Mucosa of gallbladder (tissue), 1 donor: ENCODE measurements around the gene ABCB11. TPM values are rescaled to one million over a fixed set of nuclear protein-coding genes. Genes with fewer than 3 reads are reported as not detected.

Source experiments
- DNase-seq: peaks from one replicate; pipeline ENCODE4 v3.0.0-alpha.2; 2020; ENCODE audit warnings: low spot score
- total RNA-seq: library from RNA; stranded (reverse); gene quantifications from one replicate; pipeline ENCODE4 v1.2.1, GENCODE V29; 2021
- donor health status: DM: no; HTN: no; CAD: no.

The ABCB11 gene
- total RNA-seq, 1 donor from 2014 or later, result 0.23 TPM

DNA sequence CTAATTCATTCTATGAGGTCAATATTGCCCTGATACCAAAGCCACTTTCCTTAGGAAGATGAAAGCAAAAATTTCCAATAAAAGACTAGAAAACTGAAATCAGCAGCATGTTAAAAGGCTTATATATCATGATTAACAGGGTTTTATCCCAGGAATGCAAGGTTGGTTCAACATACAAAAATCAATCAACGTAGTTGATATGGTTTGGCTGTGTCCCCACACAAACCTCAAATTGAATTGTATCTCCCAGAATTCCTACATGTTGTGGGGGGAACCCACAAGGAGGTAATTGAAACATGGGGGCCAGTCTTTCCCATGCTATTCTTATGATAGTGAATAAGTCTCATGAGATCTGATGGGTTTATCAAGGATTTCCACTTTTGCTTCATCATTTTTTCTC is 11.7 kb upstream of the ABCB11 start:
- no peak for DNase-seq

DNA sequence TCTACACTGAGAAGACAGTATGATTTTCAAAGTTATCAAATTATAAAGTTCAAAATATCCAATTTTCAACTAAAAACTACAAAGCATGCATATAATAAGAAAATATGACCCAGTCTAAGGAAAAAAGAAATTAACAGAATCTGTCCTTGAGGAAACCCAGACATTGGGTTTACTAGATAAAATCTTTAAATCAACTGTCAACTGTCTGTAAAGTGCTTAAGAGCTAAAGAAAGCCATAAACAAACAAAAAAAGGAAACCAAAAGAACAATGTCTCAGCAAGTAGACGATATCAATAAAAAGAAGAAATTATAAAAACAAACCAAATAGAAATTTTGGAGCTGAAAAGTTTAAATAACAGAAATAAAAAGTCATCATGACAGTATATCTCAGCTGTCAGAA is 10.5 kb upstream of the ABCB11 start:
- DNase-seq, result no peak

GRCh38 chr2:169039702-169040101 is 8.6 kb upstream of the ABCB11 start:
- no peak for DNase-seq

DNA sequence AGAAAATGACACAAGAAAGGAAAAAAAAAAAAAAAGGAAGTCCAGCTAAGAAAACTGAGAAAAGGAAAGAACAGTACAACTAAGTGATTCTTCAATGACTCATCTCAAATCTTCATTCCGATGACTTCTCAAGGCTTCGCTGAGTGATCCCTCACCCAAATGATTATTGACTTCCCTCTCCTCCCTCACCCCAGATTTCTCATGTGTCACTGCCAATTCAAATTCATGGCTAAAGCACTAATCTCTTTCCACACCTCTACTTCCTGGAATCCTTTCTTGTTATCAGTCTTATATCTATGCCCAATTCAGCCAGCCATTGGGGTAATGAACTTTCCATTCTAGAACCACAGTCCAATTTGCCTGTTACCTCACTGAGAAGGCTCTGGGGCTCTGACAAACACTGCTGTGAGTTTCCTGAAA is 7.2 kb upstream of the ABCB11 start:
- DNase-seq, result no peak

DNA sequence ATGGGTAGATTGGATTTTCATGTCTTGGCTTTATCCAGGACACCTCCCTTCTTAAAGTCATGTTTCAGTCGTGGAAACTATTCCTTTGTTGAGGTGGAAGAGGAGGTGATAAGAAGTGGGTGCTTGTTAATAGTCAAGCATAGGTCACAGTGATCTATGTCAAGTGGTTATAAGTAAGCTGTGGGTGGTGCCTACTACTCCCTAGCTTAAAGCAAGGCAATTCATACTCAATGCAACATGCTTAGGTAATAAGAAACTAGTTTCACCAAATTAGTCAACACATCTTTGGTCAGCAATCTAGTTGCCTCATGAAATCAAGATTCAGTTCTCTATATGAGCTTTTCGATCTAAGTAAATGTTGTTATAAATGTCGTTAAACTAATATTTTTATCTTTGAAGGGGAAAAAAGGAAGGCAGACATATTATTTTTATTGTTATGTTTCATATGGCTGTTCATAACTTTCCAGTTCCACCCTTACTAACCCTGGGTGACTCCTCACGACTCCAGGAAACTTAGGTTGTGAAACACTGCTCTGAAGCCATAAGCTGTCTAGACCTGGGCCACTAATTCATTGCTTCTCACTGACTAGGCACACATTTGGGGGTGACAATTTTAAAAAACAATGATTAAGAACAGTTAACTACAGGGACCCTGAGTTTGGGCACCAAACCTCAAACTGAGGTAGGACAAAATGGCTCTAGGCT is 5.8 kb upstream of the ABCB11 start:
- DNase-seq, result no peak

GRCh38 chr2:169035887-169036286 is 4.8 kb upstream of the ABCB11 start:
- DNase-seq, result no peak

DNA sequence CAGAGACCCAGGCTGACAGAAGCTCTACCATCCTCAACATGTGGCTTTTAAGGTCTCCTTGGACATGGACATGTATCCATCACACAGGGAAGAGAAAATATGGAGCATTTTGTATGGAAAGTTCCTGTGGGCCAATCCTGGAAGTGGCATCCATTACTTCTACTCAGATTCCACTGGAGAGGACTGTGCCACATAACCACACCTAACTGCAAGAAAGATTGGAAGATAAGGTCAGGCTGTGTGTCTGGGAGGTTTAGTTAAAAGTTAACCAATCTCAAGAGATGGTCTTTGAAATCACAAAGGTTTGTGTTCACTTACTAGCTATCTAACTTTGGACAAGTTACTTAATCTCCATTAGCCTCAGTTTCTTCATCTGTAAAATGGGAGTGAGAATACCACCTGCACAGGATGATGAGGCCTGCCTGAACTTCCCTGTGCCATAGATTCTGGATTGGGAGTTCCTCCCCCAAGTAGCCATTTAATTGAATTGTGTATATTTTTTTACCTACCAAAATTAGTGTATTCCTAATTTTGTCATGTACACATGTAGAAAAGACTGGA is 3.9 kb upstream of the ABCB11 start:
- DNase-seq, result no peak

- peak; percentile 75 for DNase-seq
Observed at GRCh38 chr2:169034256-169034655, 3.1 kb upstream of the ABCB11 start.

GRCh38 chr2:169029341-169029740 is 1.8 kb downstream of the ABCB11 start:
- no peak for DNase-seq

GRCh38 chr2:169027234-169027633 is 3.9 kb downstream of the ABCB11 start:
- no peak for DNase-seq

- DNase-seq, result no peak
Observed at GRCh38 chr2:169026056-169026455, 5.1 kb downstream of the ABCB11 start.

DNA sequence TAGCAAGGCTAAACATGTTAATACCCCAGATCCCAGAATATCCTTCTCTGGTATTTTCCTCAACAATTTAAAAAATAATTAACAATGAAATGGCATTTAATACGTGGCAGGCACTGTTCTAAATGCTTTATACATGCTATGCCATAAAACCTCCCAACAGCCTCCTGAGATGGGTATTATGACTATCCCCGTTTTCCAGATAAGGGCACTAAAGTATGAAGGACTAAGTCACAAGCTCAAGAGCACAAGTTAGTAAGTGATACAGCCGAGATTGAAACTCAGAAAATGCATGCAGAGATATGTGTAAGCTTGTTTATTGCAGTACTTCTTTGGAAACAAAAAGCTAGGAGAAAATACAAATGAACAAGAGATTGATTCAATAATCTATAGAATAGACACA is 8.0 kb downstream of the ABCB11 start:
- DNase-seq, result no peak

GRCh38 chr2:169018390-169018789 is 12.7 kb downstream of the ABCB11 start:
- DNase-seq, result no peak

DNA sequence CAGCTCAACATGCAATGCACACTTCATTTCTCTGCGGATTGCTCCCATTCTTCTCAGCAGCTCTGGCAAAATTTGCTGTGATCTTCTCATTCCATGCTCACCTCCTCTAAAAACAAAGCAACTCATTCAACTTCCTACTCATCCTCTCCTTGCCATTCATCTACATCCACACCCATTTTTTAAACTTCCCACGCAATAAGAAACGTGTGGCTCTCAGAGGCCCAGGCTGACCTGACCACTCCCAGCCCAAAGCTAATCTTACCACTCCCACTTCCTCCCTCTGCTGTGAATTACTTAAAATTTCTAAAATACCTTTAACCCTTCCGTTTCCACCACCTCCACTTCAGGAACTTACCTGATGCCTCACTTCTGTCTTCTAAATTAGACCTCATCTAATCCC is 15.2 kb downstream of the ABCB11 start:
- no peak for DNase-seq

- DNase-seq, result no peak
Observed at GRCh38 chr2:169014780-169015179, 16.3 kb downstream of the ABCB11 start.

- no peak for DNase-seq
Observed at GRCh38 chr2:169013628-169014026, 17.5 kb downstream of the ABCB11 start.

DNA sequence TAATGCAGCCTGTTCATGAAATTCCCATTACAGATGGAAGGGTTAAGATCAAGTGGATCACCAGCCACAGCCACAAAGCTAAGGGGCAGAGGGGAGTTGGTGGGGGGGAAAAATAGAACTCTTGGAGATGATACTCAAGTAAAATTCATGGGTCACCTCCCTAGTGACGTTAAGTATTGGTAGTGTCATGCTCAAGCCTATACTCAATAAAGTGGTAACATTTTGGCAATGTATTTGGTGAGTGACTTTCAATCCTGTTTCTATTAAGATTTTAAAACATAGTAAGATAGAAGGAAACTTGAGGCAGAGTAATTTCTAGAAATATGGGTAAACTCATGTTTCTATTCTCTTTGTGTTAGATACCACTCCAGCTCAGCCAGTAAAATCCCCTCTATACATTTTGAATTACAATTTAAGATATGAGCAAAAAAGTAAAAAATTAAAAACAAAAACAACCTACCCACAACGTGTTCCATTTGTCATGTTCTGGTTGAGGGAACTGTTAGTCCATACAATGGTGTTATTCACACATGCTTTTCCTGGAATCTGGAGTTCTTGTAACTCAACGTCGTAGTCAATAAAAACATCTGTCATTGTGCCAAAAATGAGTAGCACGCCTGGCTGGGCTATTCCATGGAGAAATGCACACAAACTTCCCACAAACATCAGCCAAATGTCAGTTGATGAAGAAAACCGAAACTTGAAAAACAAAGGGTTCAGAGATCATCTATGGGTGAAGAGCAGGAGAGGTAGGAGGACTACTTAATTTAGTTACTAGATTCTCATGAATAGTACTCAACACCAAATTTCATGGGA is 18.1 kb downstream of the ABCB11 start:
- DNase-seq, result no peak

DNA sequence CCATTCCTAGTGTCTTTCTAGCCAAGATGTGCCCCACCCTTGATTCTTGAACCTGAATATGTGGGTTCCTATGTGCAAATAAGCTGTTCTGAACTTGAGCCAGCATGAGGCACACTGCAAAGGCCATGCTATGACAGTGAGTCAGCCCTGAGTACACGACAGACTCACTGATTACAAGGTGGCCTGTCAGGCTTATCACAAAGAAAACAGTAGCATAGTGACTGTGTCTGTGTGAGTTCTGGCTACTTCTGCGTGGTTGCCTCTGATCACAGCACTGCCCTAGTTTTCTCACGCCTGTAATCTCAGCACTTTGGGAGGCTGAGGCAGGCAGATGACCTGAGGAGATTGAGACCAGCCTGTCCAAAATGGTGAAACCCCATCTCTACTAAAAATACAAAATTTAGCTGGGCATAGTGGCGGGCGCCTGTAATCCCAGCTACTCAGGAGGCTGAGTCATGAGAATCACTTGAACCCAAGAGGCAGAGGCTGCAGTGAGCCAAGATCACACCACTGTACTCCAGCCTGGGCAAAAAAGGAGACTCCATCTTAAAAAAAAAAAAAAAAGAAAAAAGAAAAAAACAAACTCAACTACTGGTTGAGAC is 18.8 kb downstream of the ABCB11 start:
- peak; percentile 82 for DNase-seq

- no peak for DNase-seq
Observed at GRCh38 chr2:169011698-169012097, 19.4 kb downstream of the ABCB11 start.

GRCh38 chr2:169010633-169011460 is 20.3 kb downstream of the ABCB11 start:
- DNase-seq, result no peak

- no peak for DNase-seq
Observed at GRCh38 chr2:169009865-169010579, 21.1 kb downstream of the ABCB11 start.
